AG09319 (cell line): ENCODE measurements around the gene TMEM222.

Experiments used
- DNase-seq: peaks from one replicate; pipeline ENCODE4 v3.0.0-alpha.2; 2010; ENCODE audit warnings: low read depth; ENCODE audit errors: extremely low read depth
- TF ChIP-seq, protein P1 (sequence below): IDR thresholded peaks from 2 replicates; pipeline ENCODE4 v1.5.1; 2011; ENCODE audit warnings: low read depth, mild to moderate bottlenecking, inconsistent platforms, low read length, moderate library complexity

The TMEM222 gene

GRCh38 chr1:27361044-27361402 lies 39.1 kb downstream of the TMEM222 start:
- TF ChIP-seq, protein P1, sequence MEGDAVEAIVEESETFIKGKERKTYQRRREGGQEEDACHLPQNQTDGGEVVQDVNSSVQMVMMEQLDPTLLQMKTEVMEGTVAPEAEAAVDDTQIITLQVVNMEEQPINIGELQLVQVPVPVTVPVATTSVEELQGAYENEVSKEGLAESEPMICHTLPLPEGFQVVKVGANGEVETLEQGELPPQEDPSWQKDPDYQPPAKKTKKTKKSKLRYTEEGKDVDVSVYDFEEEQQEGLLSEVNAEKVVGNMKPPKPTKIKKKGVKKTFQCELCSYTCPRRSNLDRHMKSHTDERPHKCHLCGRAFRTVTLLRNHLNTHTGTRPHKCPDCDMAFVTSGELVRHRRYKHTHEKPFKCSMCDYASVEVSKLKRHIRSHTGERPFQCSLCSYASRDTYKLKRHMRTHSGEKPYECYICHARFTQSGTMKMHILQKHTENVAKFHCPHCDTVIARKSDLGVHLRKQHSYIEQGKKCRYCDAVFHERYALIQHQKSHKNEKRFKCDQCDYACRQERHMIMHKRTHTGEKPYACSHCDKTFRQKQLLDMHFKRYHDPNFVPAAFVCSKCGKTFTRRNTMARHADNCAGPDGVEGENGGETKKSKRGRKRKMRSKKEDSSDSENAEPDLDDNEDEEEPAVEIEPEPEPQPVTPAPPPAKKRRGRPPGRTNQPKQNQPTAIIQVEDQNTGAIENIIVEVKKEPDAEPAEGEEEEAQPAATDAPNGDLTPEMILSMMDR: no peak
- DNase-seq: no peak

DNA sequence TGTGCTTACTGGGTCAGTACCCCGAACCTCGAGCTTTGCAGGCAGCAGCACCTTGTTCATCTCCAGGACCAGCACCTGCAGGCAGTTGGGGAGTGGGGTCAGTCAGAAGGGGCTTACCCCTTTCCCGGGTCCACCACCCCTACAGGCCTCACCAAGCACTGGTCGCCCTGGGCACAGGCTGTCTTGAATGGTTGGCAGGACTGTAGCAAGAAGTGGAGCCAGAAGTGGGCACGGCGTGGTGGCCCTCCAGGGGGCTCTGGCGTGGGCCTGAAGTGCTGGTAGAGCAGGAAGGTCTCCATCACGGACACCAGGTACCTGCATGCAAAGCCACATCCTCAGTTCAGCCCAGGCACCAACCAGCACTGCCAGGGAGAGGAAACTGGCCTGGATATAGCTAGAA lies 39.6 kb downstream of the TMEM222 start:
- DNase-seq: no peak
- TF ChIP-seq, protein P1: no peak

DNA sequence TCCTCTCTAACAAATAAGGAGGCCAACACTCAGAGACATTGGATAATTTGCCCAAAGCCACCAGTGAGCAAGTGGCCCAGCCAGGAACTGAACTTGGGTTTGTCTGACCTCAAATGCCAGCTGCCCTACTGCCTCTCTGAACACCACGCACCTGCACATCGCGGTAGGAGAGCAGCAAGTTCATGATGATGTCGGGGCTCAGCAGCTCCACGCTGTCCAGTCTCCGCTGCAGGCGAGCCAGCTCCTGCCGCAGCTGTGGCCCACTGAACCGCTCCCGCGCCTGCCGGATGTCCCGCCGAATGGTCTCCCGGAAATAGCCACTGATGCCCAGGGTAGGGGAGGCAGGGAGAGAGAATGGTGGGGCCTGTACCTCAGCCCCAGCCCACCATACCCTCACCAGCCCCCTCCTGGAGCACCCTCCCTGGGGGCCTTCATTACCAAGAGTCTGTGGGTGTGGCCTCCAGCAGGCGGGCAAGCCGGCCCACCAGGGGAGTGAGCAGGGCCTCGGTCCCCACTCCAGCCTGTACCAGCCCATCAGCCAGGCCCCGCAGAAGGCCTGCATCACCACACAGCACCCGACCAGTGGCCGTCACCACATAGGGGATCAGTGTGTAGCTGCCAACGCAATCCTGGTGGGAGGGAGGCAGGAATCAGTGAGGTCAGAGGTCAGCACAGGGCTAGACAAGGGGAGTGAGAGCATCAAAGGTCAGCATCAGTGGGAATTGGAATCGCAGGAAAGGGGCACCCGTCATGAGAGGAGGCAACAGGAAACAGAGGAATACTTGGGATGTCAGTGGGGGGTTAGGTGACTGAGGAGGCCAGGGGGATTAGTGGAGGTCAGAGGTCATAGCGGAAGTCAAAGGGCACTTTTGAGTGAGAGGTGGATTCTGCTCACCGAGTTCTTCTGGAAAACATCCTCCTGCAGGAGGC lies 42.1 kb downstream of the TMEM222 start:
- TF ChIP-seq, protein P1: no peak
- DNase-seq: no peak

DNA sequence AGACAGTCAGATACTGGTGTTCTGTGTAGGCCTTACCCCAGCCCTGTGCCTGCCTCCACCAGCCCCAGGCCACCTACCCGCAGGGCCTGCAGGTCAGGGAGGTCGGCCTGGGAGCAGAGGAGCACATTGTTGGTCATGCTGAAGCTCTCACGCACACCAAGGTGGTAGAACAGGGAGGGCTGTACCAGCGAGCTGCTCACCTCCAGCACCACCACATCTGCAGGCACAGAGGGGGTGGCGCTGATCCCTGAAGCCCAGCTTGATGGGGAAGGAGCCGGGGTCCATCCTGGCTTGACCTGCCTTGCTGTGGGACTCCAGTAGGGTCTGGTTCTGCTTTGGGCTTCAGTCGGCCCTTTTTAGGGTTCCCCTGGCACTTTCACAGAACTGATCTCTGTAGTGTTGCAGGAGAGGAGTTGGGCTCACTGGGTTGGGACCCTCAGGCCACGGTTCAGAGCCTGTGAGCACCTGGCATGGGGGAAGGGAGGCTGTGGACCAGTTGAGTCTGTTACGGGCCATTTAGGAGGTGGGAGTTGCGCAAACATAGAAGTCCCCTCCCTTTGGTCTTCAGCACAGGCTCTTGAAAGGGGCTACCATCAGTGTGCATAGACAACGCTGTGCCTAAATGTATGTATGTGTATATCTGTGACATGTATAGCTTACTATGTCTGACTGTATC lies 42.9 kb downstream of the TMEM222 start:
- TF ChIP-seq, protein P1: no peak
- no peak for DNase-seq

- DNase-seq: peak; percentile 70
- TF ChIP-seq, protein P1: no peak
Observed at GRCh38 chr1:27365372-27366112, 43.6 kb downstream of the TMEM222 start.

DNA sequence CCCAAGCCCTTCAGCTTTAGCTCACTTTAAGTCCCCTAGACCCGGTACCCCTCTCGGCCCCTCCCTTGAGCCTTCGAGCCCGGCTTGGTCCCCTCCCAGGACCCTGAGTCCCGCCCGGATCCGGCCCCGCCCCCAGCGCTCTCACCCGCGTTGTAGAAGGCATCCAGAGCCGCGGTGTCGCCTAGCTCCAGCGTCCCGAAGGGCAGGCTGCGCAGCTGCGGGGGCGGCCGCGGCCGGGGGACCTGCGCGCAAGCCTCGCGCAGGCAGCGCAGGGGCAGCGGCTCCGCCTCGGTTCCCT lies 44.1 kb downstream of the TMEM222 start:
- DNase-seq: no peak
- TF ChIP-seq, protein P1: no peak
